GM08714 (cell line): Measurements from ENCODE around the gene CLEC3B.

ENCODE experiments used
- H3K4me3 ChIP-seq: fragments of 200-500 bp; sonication (Bioruptor generic); 2 replicates; pipeline ENCODE4 v1.5.1; 2014; ENCODE audit warnings: mild to moderate bottlenecking, low read length, inconsistent platforms
- ZNF274 ChIP-seq: IDR thresholded peaks from 2 replicates; pipeline ENCODE4 v1.6.1; 2012; ENCODE audit warnings: mild to moderate bottlenecking, low read depth, low read length

The CLEC3B gene

GRCh38 chr3:45081506-45082141 lies 55.5 kb downstream of the CLEC3B start:
- no peak for TF ChIP-seq ZNF274
- no peak overlapping the region for H3K4me3 ChIP-seq

GRCh38 chr3:45082142-45082538 lies 56.0 kb downstream of the CLEC3B start:
- TF ChIP-seq ZNF274: no peak
- no peak overlapping the region for H3K4me3 ChIP-seq

- no peak for TF ChIP-seq ZNF274
- no peak overlapping the region for H3K4me3 ChIP-seq
Measured at GRCh38 chr3:45083023-45083422, 56.9 kb downstream of the CLEC3B start.

DNA sequence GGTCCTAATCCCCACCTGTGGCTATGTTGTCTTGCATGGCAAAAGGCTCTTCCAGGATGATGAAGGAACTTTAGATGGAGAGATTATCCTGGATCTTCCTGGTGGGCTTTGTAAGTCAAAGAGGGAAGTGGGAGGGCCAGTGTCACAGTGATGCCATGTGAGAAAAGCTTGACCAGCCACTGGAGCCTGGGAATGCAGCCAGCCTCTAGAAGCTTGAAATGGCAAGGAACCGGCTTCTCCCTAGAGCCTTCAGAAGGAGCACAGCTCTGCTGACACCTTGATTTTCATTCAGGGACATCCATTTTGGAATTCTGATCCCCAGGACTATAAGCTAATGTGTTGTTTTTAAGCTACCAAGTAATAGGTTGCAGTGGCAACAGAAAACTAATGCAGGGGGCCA lies 58.3 kb downstream of the CLEC3B start:
- TF ChIP-seq ZNF274: no peak
- no peak overlapping the region for H3K4me3 ChIP-seq

GRCh38 chr3:45084820-45085816 lies 59.0 kb downstream of the CLEC3B start:
- no peak for TF ChIP-seq ZNF274

More at GRCh38 chr3:45084820-45085816, 59.0 kb downstream of the CLEC3B start:
- H3K4me3 ChIP-seq: no peak overlapping the region
